Measurements from ENCODE around the gene EML2. TPM values are rescaled to one million over a fixed set of nuclear protein-coding genes. Genes with fewer than 3 reads are reported as not detected.

The EML2 gene
- total RNA-seq, 1 donor from 2014 or later: 97.7 TPM

GRCh38 chr19:45577111-45577905 lies 61.9 kb downstream of the EML2 start:
- DNase-seq: no peak
- no peak for TF ChIP-seq CTCF (IDR thresholded peaks at IDR 0.05)
- peaks cover 8% of the 10 kb centered on the region for H3K36me3 Mint-ChIP-seq (ENCODE audit: low read depth)
- H3K27ac Mint-ChIP-seq: no peak overlapping the region
- ATAC-seq (ENCODE audit: low read depth): no peak
- intact Hi-C loops (cut with micrococcal nuclease): no loop called here
- POLR2A ChIA-PET: no interaction called here
- H3K4me1 Mint-ChIP-seq: no peaks in the 10 kb centered on the region
- no peaks in the 10 kb centered on the region for H3K27me3 Mint-ChIP-seq
- H3K4me3 Mint-ChIP-seq: no peak overlapping the region
- CTCF ChIA-PET: no interaction called here
- no peaks in the 10 kb centered on the region for H3K9me3 Mint-ChIP-seq

GRCh38 chr19:45576682-45577081 lies 62.5 kb downstream of the EML2 start:
- CTCF ChIA-PET: no interaction called here
- TF ChIP-seq CTCF (IDR thresholded peaks at IDR 0.05): no peak
- Mint-ChIP-seq H3K36me3 (ENCODE audit: low read depth) (peaks cover 6% of the 10 kb centered on the region), H3K4me1 (no peaks in the 10 kb centered on the region), H3K9me3 (no peaks in the 10 kb centered on the region), H3K27me3 (no peaks in the 10 kb centered on the region), H3K27ac (no peak overlapping the region), H3K4me3 (no peak overlapping the region)
- POLR2A ChIA-PET: no interaction called here
- intact Hi-C loops (cut with micrococcal nuclease): no loop called here
- DNase-seq: no peak
- no peak for ATAC-seq (ENCODE audit: low read depth)

- ATAC-seq (ENCODE audit: low read depth): no peak
- Mint-ChIP-seq H3K27ac (no peak overlapping the region), H3K9me3 (no peaks in the 10 kb centered on the region), H3K36me3 (ENCODE audit: low read depth) (peaks cover 2% of the 10 kb centered on the region), H3K27me3 (no peaks in the 10 kb centered on the region), H3K4me1 (peaks cover under 1% of the 10 kb centered on the region), H3K4me3 (no peak overlapping the region)
- ChIA-PET CTCF (no interaction called here), POLR2A (interaction anchor here (0.6 kb wide), 2 partner anchors 41 to 100 kb away, joined by 3 to 11 read pairs; no protein-coding TSS in a partner anchor)
- no peak for DNase-seq
- no peak for TF ChIP-seq CTCF (IDR thresholded peaks at IDR 0.05)
- intact Hi-C loops (cut with micrococcal nuclease): no loop called here
Observed at GRCh38 chr19:45575216-45575615, 64.0 kb downstream of the EML2 start.

GRCh38 chr19:45574526-45574925 lies 64.7 kb downstream of the EML2 start:
- ChIA-PET POLR2A (interaction anchor here (0.6 to 0.7 kb wide), 4 partner anchors 16 to 105 kb away, joined by 4 to 11 read pairs (median 6); no protein-coding TSS in a partner anchor), CTCF (no interaction called here)
- H3K4me1 Mint-ChIP-seq: peaks cover 7% of the 10 kb centered on the region
- H3K27ac Mint-ChIP-seq: no peak overlapping the region
- H3K27me3 Mint-ChIP-seq: no peaks in the 10 kb centered on the region
- ATAC-seq (ENCODE audit: low read depth): no peak
- no peak for TF ChIP-seq CTCF (IDR thresholded peaks at IDR 0.05)
- H3K4me3 Mint-ChIP-seq: no peak overlapping the region
- DNase-seq: no peak
- no peaks in the 10 kb centered on the region for H3K9me3 Mint-ChIP-seq
- intact Hi-C loops (cut with micrococcal nuclease): no loop called here
- H3K36me3 Mint-ChIP-seq (ENCODE audit: low read depth): peaks cover 4% of the 10 kb centered on the region

GRCh38 chr19:45571457-45572220 lies 67.6 kb downstream of the EML2 start:
- ATAC-seq (ENCODE audit: low read depth) (no peak), DNase-seq (no peak)
- H3K27me3 Mint-ChIP-seq: no peaks in the 10 kb centered on the region
- peaks cover 2% of the 10 kb centered on the region for H3K36me3 Mint-ChIP-seq (ENCODE audit: low read depth)
- intact Hi-C loops (cut with micrococcal nuclease): no loop called here
- no peak for TF ChIP-seq CTCF (IDR thresholded peaks at IDR 0.05)
- no peak overlapping the region for H3K27ac Mint-ChIP-seq
- H3K4me1 Mint-ChIP-seq: peaks cover 7% of the 10 kb centered on the region
- CTCF ChIA-PET: interaction anchor here (0.9 to 1.0 kb wide), 2 partner anchors 13 to 24 kb away, joined by 3 to 5 read pairs; no protein-coding TSS in a partner anchor
- no peaks in the 10 kb centered on the region for H3K9me3 Mint-ChIP-seq
- POLR2A ChIA-PET: no interaction called here
- no peak overlapping the region for H3K4me3 Mint-ChIP-seq

Data from activated B cell treated with CpG ODN at 0.5 μM for 24 hours (primary cell).